ENCODE data around the gene GLB1L.
A peak's percentile ranks its signal among the peaks of the same experiment; 100 is the strongest.

DNA sequence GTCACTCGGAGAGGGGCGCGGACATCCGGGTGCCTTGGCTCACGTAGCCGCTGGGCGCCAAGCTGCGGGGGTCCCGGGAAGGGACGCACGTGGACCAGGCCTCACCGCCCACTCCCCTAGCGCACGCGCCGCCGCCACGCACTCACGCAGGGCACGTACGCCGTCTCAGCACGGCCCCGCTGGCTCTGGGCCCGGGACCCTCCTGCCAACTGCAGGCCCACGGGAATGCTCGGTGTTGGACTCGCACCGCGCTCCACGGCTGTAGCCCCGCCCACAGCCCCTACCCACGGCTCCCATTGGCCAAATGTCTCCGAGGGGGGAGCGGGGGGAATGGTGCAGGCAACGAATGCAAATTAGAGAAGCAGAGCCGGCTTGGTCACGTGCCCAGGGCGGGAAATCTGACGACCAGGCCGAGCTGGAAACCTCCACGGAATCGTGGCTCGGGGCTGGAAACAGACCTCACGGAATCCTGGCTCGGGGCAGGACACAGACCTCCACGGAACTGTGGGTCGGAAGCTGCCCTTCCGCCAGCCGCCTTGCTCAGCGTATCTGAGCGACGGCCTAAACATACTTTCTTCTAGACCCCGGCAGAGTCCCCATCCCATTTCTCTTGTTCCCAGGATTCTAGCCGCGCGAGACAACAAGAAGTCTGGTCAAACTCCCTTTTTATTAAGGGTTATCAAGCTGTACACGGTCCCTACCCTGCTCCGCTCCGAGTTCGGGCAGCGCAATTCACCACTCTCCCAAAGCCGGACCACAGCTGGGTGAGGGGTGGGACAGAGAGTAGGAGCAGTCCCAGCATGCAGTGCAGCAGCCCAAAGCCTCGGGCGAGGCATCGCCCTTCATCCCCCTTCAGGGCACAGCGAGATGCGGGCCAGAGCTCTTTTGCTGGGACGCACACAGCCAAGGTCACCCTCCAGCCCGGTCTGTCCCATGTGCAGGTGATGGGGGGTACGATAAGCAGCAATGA lies 26.2 kb downstream of the GLB1L start, which contains the start of gene ABCB6:
- TF ChIP-seq POLR2A (IDR thresholded peaks at IDR 0.05), result peak; percentile 29
- TF ChIP-seq CTCF (IDR thresholded peaks at IDR 0.05), result no peak
